GM12891 (cell line): Measurements from ENCODE around the gene BCL2.

ENCODE experiments used
- PAX5 ChIP-seq: IDR thresholded peaks from 2 replicates; pipeline ENCODE4 v1.6.1; 2011; ENCODE audit warnings: low read length, moderate library complexity, mild to moderate bottlenecking; ENCODE audit not compliant: insufficient read depth, severe bottlenecking
- POLR2A ChIP-seq: IDR thresholded peaks from 2 replicates; pipeline ENCODE4 v1.6.1; 2011; ENCODE audit warnings: low read depth, low read length, control low read depth
- POLR2AphosphoS5 ChIP-seq: IDR thresholded peaks from 2 replicates; pipeline ENCODE4 v1.6.1; 2011; ENCODE audit warnings: low read depth, low read length, control low read depth
- SPI1 ChIP-seq: IDR thresholded peaks from 2 replicates; pipeline ENCODE4 v1.6.1; 2011; ENCODE audit warnings: low read depth, low read length, control low read depth
- TAF1 ChIP-seq: IDR thresholded peaks from 2 replicates; pipeline ENCODE4 v1.6.1; 2011; ENCODE audit warnings: low read depth, low read length, control low read depth

DNA sequence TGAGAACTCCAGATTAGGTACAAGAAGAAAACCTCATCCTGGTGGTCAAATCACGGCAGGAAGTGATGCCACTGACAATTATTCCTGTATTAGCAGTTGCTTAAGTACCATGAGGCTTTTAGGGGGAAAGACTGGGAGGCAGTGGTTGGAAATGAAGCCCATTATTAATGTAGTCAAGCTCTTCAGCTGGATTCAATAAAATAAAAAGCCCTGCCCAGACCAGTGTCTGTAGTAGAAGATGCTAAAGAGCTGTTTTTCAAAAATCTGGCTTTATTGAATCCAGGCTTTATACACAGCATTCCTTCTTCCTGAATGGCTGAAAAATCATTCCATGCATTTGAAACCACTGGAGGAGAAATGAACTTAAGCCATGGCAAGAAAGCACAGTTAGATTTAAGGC lies 155.2 kb downstream of the BCL2 start:
- no peak for TF ChIP-seq POLR2A
- TF ChIP-seq TAF1, result no peak
- no peak for TF ChIP-seq SPI1
- no peak for TF ChIP-seq POLR2AphosphoS5
- TF ChIP-seq PAX5, result no peak
